H1 (cell line): ENCODE results near the gene TMEM51. TPM values are rescaled to one million over a fixed set of nuclear protein-coding genes. Genes with fewer than 3 reads are reported as not detected.

Experiments used
- CTBP2 ChIP-seq: IDR thresholded peaks from 2 replicates; pipeline ENCODE4 v1.7.0; 2011; ENCODE audit warnings: borderline replicate concordance, mild to moderate bottlenecking, moderate library complexity, mixed read lengths, low read length; ENCODE audit not compliant: insufficient read depth, insufficient read length
- HDAC2 ChIP-seq, 2 experiments: fragments of 300-600 bp in 1 of 2; sonication (generic) in 1 of 2; IDR thresholded peaks; 2 replicates each; pipeline ENCODE4 v1.6.1; 2011 to 2012; ENCODE audit warnings: low read depth in 2 of 2, low read length in 2 of 2, mild to moderate bottlenecking in 2 of 2, moderate library complexity in 2 of 2, borderline replicate concordance in 1 of 2, inconsistent platforms in 1 of 2
- NRF1 ChIP-seq: IDR thresholded peaks from 2 replicates; pipeline ENCODE4 v1.6.1; 2011; ENCODE audit warnings: mild to moderate bottlenecking, low read depth, low read length, improper control_type of control experiment
- SIN3A ChIP-seq, 2 experiments: IDR thresholded peaks in 1 of 2; conservative IDR thresholded peaks in 1 of 2; 2 replicates each; pipeline ENCODE4 v1.6.1; 2011 to 2012; ENCODE audit warnings: low read length in 2 of 2, improper control_type of control experiment in 1 of 2, low read depth in 1 of 2, mild to moderate bottlenecking in 1 of 2
- SP2 ChIP-seq: IDR thresholded peaks from 2 replicates; pipeline ENCODE4 v1.6.1; 2012; ENCODE audit warnings: mild to moderate bottlenecking, low read length, inconsistent platforms
- YY1 ChIP-seq: IDR thresholded peaks from 2 replicates; pipeline ENCODE4 v1.6.1; 2011; ENCODE audit warnings: low read depth, mild to moderate bottlenecking, low read length
- polyA plus RNA-seq, 7 experiments: library from polyadenylated mRNA; depleted of rRNA in 3 of 7; stranded (reverse) in 5 of 7; unstranded in 2 of 7; fragments of >200 nt in 5 of 7; fragments of 200-250 nt in 2 of 7; gene quantifications; 1 replicate in 5 of 7; 2 replicates in 1 of 7; 4 replicates in 1 of 7; pipeline versions ENCODE4 v1.2.1 to v1.2.3, GENCODE V29; 2011 to 2013; ENCODE audit warnings: missing spikeins in 2 of 7, mixed read lengths in 2 of 7
- total RNA-seq: library from RNA; stranded (reverse); fragmentation: NEBNext Ultra II Directional; extraction: Animal tissue kit (Norgen Biotek cat#: 25700); gene quantifications from 2 replicates; pipeline ENCODE4 v1.2.1, GENCODE V29; 2021
- TF ChIP-seq, protein P1 (sequence below): fragments of 300-600 bp; sonication (generic); IDR thresholded peaks from 2 replicates; pipeline ENCODE4 v1.7.1; 2012; ENCODE audit warnings: low read length, moderate library complexity, mild to moderate bottlenecking, inconsistent platforms; ENCODE audit not compliant: insufficient replicate concordance

Gene TMEM51
- total and polyA plus RNA-seq, 2 of the 8 experiments (the other 6 are each of a cell fraction or from before 2014, with no cell fraction given): 9.9 to 10.7 TPM

DNA sequence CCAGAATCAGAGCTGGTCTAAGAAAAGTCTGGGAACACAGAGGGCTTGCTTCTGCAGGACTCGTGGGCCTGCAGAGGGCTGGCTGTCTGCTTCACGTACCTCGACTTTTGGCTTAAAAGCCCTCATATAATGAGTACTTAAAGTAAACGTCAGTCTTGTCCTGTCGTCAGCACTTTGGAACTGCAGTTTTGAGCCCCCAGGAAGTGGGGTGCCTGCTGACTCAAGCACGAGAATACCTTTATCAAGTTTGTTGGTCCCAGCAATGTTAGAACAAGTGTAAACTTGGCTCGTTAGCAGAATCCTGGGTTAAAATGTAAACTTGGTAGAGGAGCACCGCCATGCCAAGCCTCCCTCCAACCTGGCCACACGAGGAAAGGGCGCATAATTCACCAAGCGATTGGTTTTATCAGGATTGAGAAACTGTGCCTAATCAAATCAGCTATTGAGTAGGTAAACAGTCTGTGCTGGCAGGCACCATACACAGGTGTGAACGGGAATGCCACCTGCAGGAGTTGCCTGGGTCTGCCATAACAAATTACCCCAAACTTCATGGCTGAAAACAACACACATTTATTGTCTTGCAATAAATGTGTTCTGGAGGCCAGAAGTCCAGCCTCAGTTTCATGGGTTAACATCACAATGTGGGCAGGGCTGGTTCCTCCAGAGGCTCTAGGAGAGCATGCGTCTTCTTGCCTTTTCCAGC, 48.5 kb downstream of the TMEM51 start (continued):
- TF ChIP-seq, protein P1, sequence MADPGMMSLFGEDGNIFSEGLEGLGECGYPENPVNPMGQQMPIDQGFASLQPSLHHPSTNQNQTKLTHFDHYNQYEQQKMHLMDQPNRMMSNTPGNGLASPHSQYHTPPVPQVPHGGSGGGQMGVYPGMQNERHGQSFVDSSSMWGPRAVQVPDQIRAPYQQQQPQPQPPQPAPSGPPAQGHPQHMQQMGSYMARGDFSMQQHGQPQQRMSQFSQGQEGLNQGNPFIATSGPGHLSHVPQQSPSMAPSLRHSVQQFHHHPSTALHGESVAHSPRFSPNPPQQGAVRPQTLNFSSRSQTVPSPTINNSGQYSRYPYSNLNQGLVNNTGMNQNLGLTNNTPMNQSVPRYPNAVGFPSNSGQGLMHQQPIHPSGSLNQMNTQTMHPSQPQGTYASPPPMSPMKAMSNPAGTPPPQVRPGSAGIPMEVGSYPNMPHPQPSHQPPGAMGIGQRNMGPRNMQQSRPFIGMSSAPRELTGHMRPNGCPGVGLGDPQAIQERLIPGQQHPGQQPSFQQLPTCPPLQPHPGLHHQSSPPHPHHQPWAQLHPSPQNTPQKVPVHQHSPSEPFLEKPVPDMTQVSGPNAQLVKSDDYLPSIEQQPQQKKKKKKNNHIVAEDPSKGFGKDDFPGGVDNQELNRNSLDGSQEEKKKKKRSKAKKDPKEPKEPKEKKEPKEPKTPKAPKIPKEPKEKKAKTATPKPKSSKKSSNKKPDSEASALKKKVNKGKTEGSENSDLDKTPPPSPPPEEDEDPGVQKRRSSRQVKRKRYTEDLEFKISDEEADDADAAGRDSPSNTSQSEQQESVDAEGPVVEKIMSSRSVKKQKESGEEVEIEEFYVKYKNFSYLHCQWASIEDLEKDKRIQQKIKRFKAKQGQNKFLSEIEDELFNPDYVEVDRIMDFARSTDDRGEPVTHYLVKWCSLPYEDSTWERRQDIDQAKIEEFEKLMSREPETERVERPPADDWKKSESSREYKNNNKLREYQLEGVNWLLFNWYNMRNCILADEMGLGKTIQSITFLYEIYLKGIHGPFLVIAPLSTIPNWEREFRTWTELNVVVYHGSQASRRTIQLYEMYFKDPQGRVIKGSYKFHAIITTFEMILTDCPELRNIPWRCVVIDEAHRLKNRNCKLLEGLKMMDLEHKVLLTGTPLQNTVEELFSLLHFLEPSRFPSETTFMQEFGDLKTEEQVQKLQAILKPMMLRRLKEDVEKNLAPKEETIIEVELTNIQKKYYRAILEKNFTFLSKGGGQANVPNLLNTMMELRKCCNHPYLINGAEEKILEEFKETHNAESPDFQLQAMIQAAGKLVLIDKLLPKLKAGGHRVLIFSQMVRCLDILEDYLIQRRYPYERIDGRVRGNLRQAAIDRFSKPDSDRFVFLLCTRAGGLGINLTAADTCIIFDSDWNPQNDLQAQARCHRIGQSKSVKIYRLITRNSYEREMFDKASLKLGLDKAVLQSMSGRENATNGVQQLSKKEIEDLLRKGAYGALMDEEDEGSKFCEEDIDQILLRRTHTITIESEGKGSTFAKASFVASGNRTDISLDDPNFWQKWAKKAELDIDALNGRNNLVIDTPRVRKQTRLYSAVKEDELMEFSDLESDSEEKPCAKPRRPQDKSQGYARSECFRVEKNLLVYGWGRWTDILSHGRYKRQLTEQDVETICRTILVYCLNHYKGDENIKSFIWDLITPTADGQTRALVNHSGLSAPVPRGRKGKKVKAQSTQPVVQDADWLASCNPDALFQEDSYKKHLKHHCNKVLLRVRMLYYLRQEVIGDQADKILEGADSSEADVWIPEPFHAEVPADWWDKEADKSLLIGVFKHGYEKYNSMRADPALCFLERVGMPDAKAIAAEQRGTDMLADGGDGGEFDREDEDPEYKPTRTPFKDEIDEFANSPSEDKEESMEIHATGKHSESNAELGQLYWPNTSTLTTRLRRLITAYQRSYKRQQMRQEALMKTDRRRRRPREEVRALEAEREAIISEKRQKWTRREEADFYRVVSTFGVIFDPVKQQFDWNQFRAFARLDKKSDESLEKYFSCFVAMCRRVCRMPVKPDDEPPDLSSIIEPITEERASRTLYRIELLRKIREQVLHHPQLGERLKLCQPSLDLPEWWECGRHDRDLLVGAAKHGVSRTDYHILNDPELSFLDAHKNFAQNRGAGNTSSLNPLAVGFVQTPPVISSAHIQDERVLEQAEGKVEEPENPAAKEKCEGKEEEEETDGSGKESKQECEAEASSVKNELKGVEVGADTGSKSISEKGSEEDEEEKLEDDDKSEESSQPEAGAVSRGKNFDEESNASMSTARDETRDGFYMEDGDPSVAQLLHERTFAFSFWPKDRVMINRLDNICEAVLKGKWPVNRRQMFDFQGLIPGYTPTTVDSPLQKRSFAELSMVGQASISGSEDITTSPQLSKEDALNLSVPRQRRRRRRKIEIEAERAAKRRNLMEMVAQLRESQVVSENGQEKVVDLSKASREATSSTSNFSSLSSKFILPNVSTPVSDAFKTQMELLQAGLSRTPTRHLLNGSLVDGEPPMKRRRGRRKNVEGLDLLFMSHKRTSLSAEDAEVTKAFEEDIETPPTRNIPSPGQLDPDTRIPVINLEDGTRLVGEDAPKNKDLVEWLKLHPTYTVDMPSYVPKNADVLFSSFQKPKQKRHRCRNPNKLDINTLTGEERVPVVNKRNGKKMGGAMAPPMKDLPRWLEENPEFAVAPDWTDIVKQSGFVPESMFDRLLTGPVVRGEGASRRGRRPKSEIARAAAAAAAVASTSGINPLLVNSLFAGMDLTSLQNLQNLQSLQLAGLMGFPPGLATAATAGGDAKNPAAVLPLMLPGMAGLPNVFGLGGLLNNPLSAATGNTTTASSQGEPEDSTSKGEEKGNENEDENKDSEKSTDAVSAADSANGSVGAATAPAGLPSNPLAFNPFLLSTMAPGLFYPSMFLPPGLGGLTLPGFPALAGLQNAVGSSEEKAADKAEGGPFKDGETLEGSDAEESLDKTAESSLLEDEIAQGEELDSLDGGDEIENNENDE: no peak
- TF ChIP-seq SIN3A (conservative IDR thresholded peaks at IDR 0.05 in 1 of 2, IDR thresholded peaks at IDR 0.05 in 1 of 2; ENCODE audit: low read depth in 1 of 2, low read length in 2 of 2) (no peak), YY1 (no peak), HDAC2 (IDR thresholded peaks at IDR 0.05; ENCODE audit: borderline replicate concordance in 1 of 2, low read depth in 2 of 2, low read length in 2 of 2) (no peak), CTBP2 (no peak), SP2 (no peak), NRF1 (no peak)
